Vein endothelial cell (primary cell): ENCODE measurements around the gene B3GALT6. TPM values are rescaled to one million over a fixed set of nuclear protein-coding genes. Genes with fewer than 3 reads are reported as not detected.

Experiments used
- total RNA-seq: library from RNA; depleted of rRNA; stranded (reverse); fragments of >200 nt; gene quantifications from 2 replicates; pipeline ENCODE4 v1.2.3, GENCODE V29; 2012

B3GALT6 gene
- 27.9 and 34.9 TPM in 2 replicates for total RNA-seq

DNA sequence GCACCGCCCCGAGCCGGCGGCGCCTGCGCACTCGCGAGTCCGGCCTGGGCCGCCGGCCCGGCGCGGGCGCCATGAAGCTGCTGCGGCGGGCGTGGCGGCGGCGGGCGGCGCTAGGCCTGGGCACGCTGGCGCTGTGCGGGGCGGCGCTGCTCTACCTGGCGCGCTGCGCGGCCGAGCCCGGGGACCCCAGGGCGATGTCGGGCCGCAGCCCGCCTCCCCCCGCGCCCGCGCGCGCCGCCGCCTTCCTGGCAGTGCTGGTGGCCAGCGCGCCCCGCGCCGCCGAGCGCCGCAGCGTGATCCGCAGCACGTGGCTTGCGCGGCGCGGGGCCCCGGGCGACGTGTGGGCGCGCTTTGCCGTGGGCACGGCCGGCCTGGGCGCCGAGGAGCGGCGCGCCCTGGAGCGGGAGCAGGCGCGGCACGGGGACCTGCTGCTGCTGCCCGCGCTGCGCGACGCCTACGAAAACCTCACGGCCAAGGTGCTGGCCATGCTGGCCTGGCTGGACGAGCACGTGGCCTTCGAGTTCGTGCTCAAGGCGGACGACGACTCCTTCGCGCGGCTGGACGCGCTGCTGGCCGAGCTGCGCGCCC, at the start of gene B3GALT6:
TSS of gene B3GALT6 (plus strand) at position 30 of the 588 bp plus-strand sequence. CDS start at position 72, 42 bp downstream.

DNA sequence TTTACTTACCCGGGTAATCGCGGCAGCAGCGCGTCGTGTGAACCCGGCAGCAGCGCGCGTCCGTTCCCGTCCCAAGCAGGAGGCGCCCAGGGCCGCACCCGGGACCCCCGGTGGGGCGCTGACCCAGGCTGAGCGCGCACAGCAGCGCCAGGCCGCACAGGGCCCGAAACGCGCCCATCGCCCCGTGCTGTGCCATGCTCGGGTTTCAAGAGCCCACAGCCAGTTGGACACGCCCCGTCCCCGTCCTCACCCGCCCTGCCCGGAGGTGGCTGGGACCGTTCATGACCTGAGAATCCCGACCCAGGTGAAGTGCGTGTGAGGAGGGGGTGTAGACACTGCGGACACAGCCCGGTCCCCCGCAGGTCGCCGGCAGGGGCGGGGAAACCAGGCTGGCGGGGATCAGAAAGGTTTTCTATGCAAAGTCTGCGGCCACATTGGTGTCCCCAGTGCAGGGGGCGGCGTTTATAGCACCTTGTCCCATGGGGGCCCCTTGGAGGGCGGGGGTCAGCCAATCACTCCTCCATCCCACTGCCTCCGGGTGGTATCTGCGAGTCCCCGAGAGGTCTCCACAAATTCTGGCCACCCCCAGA, 25.6 kb upstream of the B3GALT6 start, which contains the start of gene TNFRSF18:
TSS of gene TNFRSF18 (minus strand) at position 217 of the 590 bp plus-strand sequence. CDS start at position 196, 21 bp downstream.

DNA sequence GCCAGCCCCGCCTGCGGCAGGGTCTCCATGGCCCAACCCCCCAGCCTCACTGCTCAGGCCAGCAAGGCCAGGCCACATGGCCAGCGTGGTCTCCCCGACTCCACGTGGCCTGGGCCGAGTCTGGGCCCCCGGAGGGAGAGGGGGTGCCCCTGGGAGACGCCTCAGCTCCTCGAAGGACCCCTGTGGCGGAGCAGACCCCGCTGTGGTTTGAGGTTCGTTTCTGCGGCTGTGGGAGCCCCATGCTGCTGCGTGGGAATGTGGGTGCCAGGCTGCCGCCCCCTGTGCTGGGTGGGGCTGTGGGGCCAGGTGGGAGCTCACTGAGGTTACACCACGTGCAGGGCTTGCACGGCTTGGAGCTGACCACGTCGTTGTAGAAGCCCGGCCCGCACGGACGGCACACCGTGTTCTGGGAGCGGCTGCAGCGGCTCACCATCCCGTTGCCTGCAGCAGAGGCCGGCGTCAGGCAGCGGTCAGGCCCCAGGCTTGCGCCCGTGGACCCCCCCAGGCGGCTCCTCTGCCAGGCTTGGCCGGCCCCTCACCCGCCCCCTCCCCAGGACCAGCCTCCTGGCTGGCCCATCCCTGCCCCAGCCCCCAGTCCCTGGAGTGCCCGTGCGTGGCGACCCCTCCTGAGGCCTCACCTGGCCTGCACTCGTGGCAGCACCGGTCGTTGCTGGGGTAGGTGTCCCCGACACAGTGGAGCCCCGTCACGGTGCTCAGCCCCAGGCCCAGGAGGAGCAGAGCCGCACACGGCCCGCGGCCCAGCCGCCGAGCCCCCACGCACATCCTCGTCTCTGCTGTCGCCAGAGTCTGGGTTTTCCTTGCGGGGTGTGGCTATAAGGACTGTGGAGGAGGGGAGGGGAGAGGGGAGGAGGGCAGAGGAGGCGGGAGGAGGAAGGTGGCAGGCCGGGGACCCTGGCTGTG, 18.4 kb upstream of the B3GALT6 start, which contains the start of gene TNFRSF4:
TSS of gene TNFRSF4 (minus strand) at position 809 of the 921 bp plus-strand sequence. CDS start at position 783, 26 bp downstream.

DNA sequence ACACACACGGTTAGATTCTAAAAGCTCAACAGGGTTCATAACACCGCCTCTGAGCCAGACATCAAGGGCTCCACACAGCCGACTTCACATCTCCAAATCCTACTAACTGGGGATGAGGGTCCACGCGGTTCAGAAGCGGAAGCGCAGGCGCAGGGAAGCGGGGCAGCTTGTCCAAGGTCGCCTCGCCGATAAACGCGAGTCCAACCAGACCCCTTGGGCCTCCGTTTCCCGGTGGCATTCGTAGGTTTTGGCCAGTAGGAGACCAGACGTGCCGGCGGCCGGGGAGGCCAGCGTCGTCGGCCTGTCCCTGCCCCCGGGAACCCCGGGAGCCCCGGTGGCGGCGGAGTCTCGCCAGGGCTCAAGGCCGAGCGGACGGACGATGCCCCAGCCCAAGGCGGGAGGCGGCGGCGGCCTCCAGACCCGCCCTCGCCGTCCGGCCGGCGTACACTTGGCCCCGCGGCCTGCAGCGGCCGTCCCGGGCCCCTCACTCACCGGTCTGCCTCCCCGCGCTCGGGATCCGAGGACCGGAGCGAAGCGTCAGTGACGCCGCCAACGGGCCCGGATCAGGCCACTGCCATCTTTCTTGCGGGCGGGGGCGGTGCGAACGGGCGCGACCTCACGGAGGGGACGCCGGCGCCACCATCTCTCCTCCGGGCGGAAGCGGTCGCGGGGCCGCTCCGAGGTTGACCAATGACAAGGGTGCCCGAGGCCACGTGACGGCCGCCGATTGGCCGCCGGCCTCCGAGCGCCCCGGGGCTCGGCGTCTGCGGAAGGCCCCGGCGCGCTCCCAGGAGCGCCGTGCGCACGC, 433 bp upstream of the B3GALT6 start, which contains the start of gene SDF4:
TSS of gene SDF4 (minus strand) at position 602 of the 808 bp plus-strand sequence. CDS start 3,229 bp downstream, outside the sequence.

DNA sequence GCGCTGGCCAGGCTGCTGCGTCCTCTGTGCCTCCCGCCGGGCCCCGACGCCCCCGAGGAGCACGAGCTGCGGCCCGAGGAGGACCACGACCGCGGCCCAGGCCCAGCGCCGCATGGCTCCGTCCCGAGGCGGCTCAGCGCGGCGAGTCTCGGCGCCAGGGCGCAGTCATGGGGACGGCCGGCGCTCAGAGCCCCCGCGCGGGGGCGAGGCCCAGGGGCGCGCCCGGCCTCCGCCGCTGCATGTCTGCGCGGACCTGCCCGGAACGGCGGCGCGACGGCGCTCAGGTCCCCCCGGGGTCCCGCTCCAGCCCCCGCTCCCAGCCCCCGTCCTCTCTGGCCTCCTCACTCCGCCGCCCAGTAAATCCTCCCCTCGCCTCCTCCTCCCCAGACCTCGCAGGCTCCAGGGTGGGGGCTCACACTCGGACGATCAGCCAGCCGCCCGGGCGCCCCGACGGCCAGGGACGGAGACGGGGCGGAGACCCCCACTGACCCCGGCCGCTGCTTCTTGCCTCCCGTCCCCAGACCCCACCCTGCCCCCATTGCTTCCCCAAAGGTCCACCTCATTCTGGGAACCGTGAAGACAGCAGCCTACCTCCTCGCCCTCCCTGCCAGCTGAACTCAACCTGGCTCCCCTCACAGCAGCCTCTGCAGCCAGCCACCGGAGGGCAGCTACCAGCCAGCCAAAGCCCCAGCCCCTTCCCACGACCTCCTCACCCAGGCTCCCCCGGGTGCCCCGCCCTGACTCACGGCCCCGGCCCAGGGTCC, 14.7 kb downstream of the B3GALT6 start, which contains the start of gene C1QTNF12:
TSS of gene C1QTNF12 (minus strand) at position 146 of the 764 bp plus-strand sequence. CDS start at position 114, 32 bp downstream.

DNA sequence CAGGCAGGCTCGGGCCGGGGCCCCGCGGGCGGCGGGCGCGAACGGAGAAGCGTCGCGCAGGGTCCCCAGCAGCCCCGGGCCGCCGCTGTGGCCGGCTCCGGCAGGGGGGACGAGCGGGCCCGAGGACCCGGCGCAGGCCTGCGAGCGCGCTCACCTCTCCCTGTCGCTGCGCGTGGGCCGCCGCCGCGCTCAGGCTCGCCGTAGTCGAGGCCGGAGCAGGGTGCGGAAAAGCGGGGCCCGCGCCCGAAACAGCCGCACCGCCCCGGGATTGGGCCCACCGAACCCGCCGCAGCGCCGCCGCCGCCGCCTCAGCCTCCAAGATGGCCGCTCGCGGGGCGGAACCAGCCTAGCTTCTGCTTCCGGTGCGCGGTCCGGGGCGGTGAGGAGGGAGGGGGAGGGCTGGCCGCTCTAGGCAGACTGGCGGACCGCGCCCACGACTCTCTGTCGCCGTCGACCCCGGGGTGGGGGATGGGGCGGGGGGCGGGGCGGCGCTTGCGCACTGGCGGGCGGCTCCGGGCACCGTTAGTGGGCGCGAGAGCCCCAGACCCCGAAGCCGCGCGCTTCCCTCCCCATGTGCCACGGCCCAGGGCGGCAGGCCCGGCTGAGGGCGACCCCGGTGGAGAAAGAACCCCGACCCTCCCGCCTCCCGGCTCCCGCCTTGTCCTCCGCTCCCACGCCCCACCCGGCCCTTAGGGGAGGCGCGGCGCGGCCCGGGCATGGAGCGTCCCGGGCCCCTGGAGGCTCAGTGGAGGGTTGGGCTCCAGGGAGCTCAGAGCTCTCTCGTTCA, 41.7 kb downstream of the B3GALT6 start, which contains the start of gene UBE2J2:
TSS of gene UBE2J2 (minus strand) at position 343 of the 787 bp plus-strand sequence. CDS start 5,862 bp downstream, outside the sequence.

Other genes with a start within 250 kb of the B3GALT6 start
- 20.6 and 41.2 TPM in 2 replicates for gene HES4, start 232.1 kb upstream of the B3GALT6 start, total RNA-seq
- gene ISG15, start 218.7 kb upstream of the B3GALT6 start, total RNA-seq, result 64.7 and 72.8 TPM in 2 replicates
- gene AGRN, start 212.1 kb upstream of the B3GALT6 start, total RNA-seq, result 117 and 208 TPM in 2 replicates
- gene RNF223, start 157.9 kb upstream of the B3GALT6 start, total RNA-seq, result not detected in 2 replicates
- 12.1 and 12.4 TPM in 2 replicates for gene C1orf159, start 116.1 kb upstream of the B3GALT6 start, total RNA-seq
- gene TTLL10, start 58.4 kb upstream of the B3GALT6 start, total RNA-seq, result not detected in 2 replicates
- not detected in 2 replicates for gene TNFRSF18, start 25.6 kb upstream of the B3GALT6 start, total RNA-seq
- 2.0 and 3.6 TPM in 2 replicates for gene TNFRSF4, start 18.1 kb upstream of the B3GALT6 start, total RNA-seq
- gene SDF4, start 236 bp upstream of the B3GALT6 start, total RNA-seq, result 115 and 138 TPM in 2 replicates
- 0.33 and 0.76 TPM in 2 replicates for gene C1QTNF12, start 14.5 kb downstream of the B3GALT6 start, total RNA-seq
- 48.2 and 53.6 TPM in 2 replicates for gene UBE2J2, start 41.6 kb downstream of the B3GALT6 start, total RNA-seq
- 0.33 and 0.67 TPM in 2 replicates for gene SCNN1D, start 48.2 kb downstream of the B3GALT6 start, total RNA-seq
- gene ACAP3, start 75.7 kb downstream of the B3GALT6 start, total RNA-seq, result 22.4 and 29.7 TPM in 2 replicates
- gene PUSL1, start 76.4 kb downstream of the B3GALT6 start, total RNA-seq, result 26.6 and 32.3 TPM in 2 replicates
- gene INTS11, start 92.4 kb downstream of the B3GALT6 start, total RNA-seq, result 79.4 and 105 TPM in 2 replicates
- gene CPTP, start 92.6 kb downstream of the B3GALT6 start, total RNA-seq, result 30.7 and 31.7 TPM in 2 replicates
- 0.38 and 0.65 TPM in 2 replicates for gene TAS1R3, start 99.0 kb downstream of the B3GALT6 start, total RNA-seq
- gene DVL1, start 117.2 kb downstream of the B3GALT6 start, total RNA-seq, result 40.6 and 55.2 TPM in 2 replicates
- 1.6 TPM in 2 replicates for gene MXRA8, start 126.3 kb downstream of the B3GALT6 start, total RNA-seq
- gene AURKAIP1, start 143.0 kb downstream of the B3GALT6 start, total RNA-seq, result 104 and 123 TPM in 2 replicates
- gene CCNL2, start 167.1 kb downstream of the B3GALT6 start, total RNA-seq, result 135 and 138 TPM in 2 replicates
- gene MRPL20, start 175.1 kb downstream of the B3GALT6 start, total RNA-seq, result 88.0 and 89.5 TPM in 2 replicates
- gene ANKRD65, start 189.0 kb downstream of the B3GALT6 start, total RNA-seq, result under 0.01 TPM in 1 of 2 replicates, not detected in the other
- gene VWA1, start 203.5 kb downstream of the B3GALT6 start, total RNA-seq, result 5.0 and 5.2 TPM in 2 replicates
- gene ATAD3C, start 217.5 kb downstream of the B3GALT6 start, total RNA-seq, result not detected in 2 replicates
- 10.1 and 28.8 TPM in 2 replicates for gene ATAD3B, start 239.5 kb downstream of the B3GALT6 start, total RNA-seq